ENCODE results near the gene BEX3.

GRCh38 chrX:103406256-103406655, 29.9 kb downstream of the BEX3 start:
- TF ChIP-seq CTCF (IDR thresholded peaks at IDR 0.05) (no peak), POLR2A (IDR thresholded peaks at IDR 0.05) (no peak)

Measured in body of pancreas (tissue), 4 donors.